Suprapubic skin (tissue), 3 donors: Measurements from ENCODE around the gene RUBCNL.

Experiments
- POLR2A ChIP-seq, 2 donors: fragments of 450-650 bp; IDR thresholded peaks; one replicate each; pipeline ENCODE4 v1.6.1; 2017; ENCODE audit warnings: antibody characterized with exemption in 2 of 2, mild to moderate bottlenecking in 2 of 2, moderate library complexity in 2 of 2
- TF ChIP-seq, protein P1 (sequence below), 2 donors: fragments of 200-600 bp in 1 of 2; fragments of 450-650 bp in 1 of 2; sonication (generic) in 1 of 2; IDR thresholded peaks; one replicate each; pipeline ENCODE4 v1.5.1; 2016 to 2019; ENCODE audit warnings: antibody characterized with exemption in 2 of 2, mild to moderate bottlenecking in 1 of 2, moderate library complexity in 1 of 2

GRCh38 chr13:46314587-46314986 is 72.5 kb downstream of the RUBCNL start:
- TF ChIP-seq, protein P1, sequence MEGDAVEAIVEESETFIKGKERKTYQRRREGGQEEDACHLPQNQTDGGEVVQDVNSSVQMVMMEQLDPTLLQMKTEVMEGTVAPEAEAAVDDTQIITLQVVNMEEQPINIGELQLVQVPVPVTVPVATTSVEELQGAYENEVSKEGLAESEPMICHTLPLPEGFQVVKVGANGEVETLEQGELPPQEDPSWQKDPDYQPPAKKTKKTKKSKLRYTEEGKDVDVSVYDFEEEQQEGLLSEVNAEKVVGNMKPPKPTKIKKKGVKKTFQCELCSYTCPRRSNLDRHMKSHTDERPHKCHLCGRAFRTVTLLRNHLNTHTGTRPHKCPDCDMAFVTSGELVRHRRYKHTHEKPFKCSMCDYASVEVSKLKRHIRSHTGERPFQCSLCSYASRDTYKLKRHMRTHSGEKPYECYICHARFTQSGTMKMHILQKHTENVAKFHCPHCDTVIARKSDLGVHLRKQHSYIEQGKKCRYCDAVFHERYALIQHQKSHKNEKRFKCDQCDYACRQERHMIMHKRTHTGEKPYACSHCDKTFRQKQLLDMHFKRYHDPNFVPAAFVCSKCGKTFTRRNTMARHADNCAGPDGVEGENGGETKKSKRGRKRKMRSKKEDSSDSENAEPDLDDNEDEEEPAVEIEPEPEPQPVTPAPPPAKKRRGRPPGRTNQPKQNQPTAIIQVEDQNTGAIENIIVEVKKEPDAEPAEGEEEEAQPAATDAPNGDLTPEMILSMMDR (IDR thresholded peaks at IDR 0.05) = no peak
- no peak for TF ChIP-seq POLR2A (IDR thresholded peaks at IDR 0.05)
